HEK293 (cell line): ENCODE results near the gene CAPNS1.

Experiments
- CTCF ChIA-PET: fragments of 350-600 bp; formaldehyde crosslinking; extraction: SDS; loops from one replicate; lab custom pipeline; 2021; ENCODE audit warnings: antibody characterized with exemption; lab: Yijun Ruan, JAX
- POLR2A ChIA-PET: fragments of 300-600 bp; formaldehyde crosslinking; extraction: SDS; loops from one replicate; lab custom pipeline; 2020; ENCODE audit warnings: antibody characterized with exemption, inconsistent platforms; lab: Yijun Ruan, JAX
- H3K27ac ChIP-seq: fragments of 200-500 bp; sonication (Bioruptor generic); 2 replicates; pipeline ENCODE4 v1.5.1; 2014; ENCODE audit warnings: low read depth, low read length, control low read depth, inconsistent platforms; ENCODE audit errors: extremely low read depth
- H3K36me3 ChIP-seq, 2 experiments: fragments of 200-500 bp in 1 of 2; sonication (Bioruptor generic) in 1 of 2; 1 replicate in 1 of 2; 2 replicates in 1 of 2; pipeline ENCODE4 v1.5.1; 2014 to 2017; ENCODE audit warnings: inconsistent platforms in 2 of 2, low read length in 2 of 2; ENCODE audit not compliant: control insufficient read depth in 2 of 2, insufficient read depth in 1 of 2
- H3K4me1 ChIP-seq: fragments of 200-500 bp; sonication (Bioruptor generic); 2 replicates; pipeline ENCODE4 v1.5.1; 2014; ENCODE audit warnings: mild to moderate bottlenecking, low read length, inconsistent platforms; ENCODE audit not compliant: control insufficient read depth, insufficient read depth
- H3K4me3 ChIP-seq: 2 replicates; pipeline ENCODE4 v1.5.1; 2011; ENCODE audit warnings: low read depth, mild to moderate bottlenecking, control low read depth, low read length, moderate library complexity
- H3K9me3 ChIP-seq: fragments of 200-500 bp; sonication (Bioruptor generic); 2 replicates; pipeline ENCODE4 v1.5.1; 2014; ENCODE audit warnings: low read depth, low read length, inconsistent platforms; ENCODE audit not compliant: control insufficient read depth, insufficient read depth
- BCL11A ChIP-seq: fragments of 450-650 bp; formaldehyde crosslinking; IDR thresholded peaks from 2 replicates; pipeline ENCODE4 v1.5.1; 2016; ENCODE audit warnings: low read depth, missing biosample characterization, missing genetic modification characterization
- GLIS2 ChIP-seq: fragments of 450-650 bp; formaldehyde crosslinking; IDR thresholded peaks from 2 replicates; pipeline ENCODE4 v1.5.1; 2016; ENCODE audit warnings: missing biosample characterization, missing genetic modification characterization
- SETDB1 ChIP-seq: IDR thresholded peaks from one replicate; pipeline ENCODE4 v1.6.1; 2017; ENCODE audit warnings: mild to moderate bottlenecking, low read length, moderate library complexity, mixed read lengths; ENCODE audit not compliant: insufficient read length
- ZBTB20 ChIP-seq: fragments of 450-650 bp; formaldehyde crosslinking; IDR thresholded peaks from 2 replicates; pipeline ENCODE4 v1.5.1; 2016; ENCODE audit warnings: missing biosample characterization, missing genetic modification characterization
- ZNF133 ChIP-seq: fragments of 450-650 bp; formaldehyde crosslinking; IDR thresholded peaks from 2 replicates; pipeline ENCODE4 v1.5.1; 2016; ENCODE audit warnings: missing biosample characterization, missing genetic modification characterization
- ZNF221 ChIP-seq: fragments of 450-650 bp; formaldehyde crosslinking; IDR thresholded peaks from 2 replicates; pipeline ENCODE4 v1.5.1; 2017; ENCODE audit warnings: missing biosample characterization, missing genetic modification characterization, borderline replicate concordance
- ZNF266 ChIP-seq: fragments of 450-650 bp; formaldehyde crosslinking; IDR thresholded peaks from 2 replicates; pipeline ENCODE4 v1.5.1; 2016; ENCODE audit warnings: missing biosample characterization, missing genetic modification characterization, low read depth
- ZNF302 ChIP-seq: fragments of 450-650 bp; formaldehyde crosslinking; IDR thresholded peaks from 2 replicates; pipeline ENCODE4 v1.5.1; 2016; ENCODE audit warnings: missing biosample characterization, missing genetic modification characterization, low read depth
- ZNF311 ChIP-seq: fragments of 450-650 bp; formaldehyde crosslinking; IDR thresholded peaks from 2 replicates; pipeline ENCODE4 v1.5.1; 2017; ENCODE audit warnings: missing biosample characterization, missing genetic modification characterization, borderline replicate concordance
- ZNF335 ChIP-seq: fragments of 450-650 bp; formaldehyde crosslinking; conservative IDR thresholded peaks from 2 replicates; pipeline ENCODE4 v1.5.1; 2016; ENCODE audit warnings: missing biosample characterization, missing genetic modification characterization
- ZNF341 ChIP-seq: fragments of 450-650 bp; formaldehyde crosslinking; IDR thresholded peaks from 2 replicates; pipeline ENCODE4; 2016; ENCODE audit warnings: low read depth, missing biosample characterization, missing genetic modification characterization
- ZNF366 ChIP-seq: fragments of 450-650 bp; formaldehyde crosslinking; conservative IDR thresholded peaks from 2 replicates; pipeline ENCODE4 v1.5.1; 2016; ENCODE audit warnings: missing biosample characterization, missing genetic modification characterization
- ZNF423 ChIP-seq: fragments of 450-650 bp; formaldehyde crosslinking; IDR thresholded peaks from 2 replicates; pipeline ENCODE4 v1.5.1; 2016; ENCODE audit warnings: missing biosample characterization, missing genetic modification characterization
- ZNF501 ChIP-seq: fragments of 450-650 bp; formaldehyde crosslinking; IDR thresholded peaks from 2 replicates; pipeline ENCODE4 v1.5.1; 2016; ENCODE audit warnings: missing biosample characterization, missing genetic modification characterization
- ZNF510 ChIP-seq: fragments of 450-650 bp; formaldehyde crosslinking; IDR thresholded peaks from 2 replicates; pipeline ENCODE4 v1.5.1; 2018; ENCODE audit warnings: mild to moderate bottlenecking, missing genetic modification characterization, missing biosample characterization; ENCODE audit not compliant: insufficient replicate concordance
- ZNF530 ChIP-seq: fragments of 450-650 bp; formaldehyde crosslinking; IDR thresholded peaks from 2 replicates; pipeline ENCODE4 v1.5.1; 2016; ENCODE audit warnings: low read depth, missing biosample characterization, missing genetic modification characterization
- ZNF571 ChIP-seq: fragments of 450-650 bp; formaldehyde crosslinking; IDR thresholded peaks from 2 replicates; pipeline ENCODE4 v1.5.0; 2017; ENCODE audit warnings: missing biosample characterization, missing genetic modification characterization
- ZNF610 ChIP-seq: fragments of 450-650 bp; formaldehyde crosslinking; IDR thresholded peaks from 2 replicates; pipeline ENCODE4 v1.5.1; 2016; ENCODE audit warnings: missing biosample characterization, missing genetic modification characterization, borderline replicate concordance
- ZNF623 ChIP-seq: fragments of 450-650 bp; formaldehyde crosslinking; IDR thresholded peaks from 2 replicates; pipeline ENCODE4 v1.5.1; 2016; ENCODE audit warnings: missing biosample characterization, missing genetic modification characterization
- ZNF76 ChIP-seq: fragments of 450-650 bp; formaldehyde crosslinking; IDR thresholded peaks from 2 replicates; pipeline ENCODE4; 2016; ENCODE audit warnings: low read depth, missing biosample characterization, missing genetic modification characterization, borderline replicate concordance
- ZNF768 ChIP-seq: fragments of 450-650 bp; formaldehyde crosslinking; IDR thresholded peaks from 2 replicates; pipeline ENCODE4 v1.5.1; 2018; ENCODE audit warnings: missing biosample characterization, mild to moderate bottlenecking, missing genetic modification characterization
- ZSCAN23 ChIP-seq: fragments of 450-650 bp; formaldehyde crosslinking; IDR thresholded peaks from 2 replicates; pipeline ENCODE4 v1.5.1; 2016; ENCODE audit warnings: missing biosample characterization, missing genetic modification characterization
- TF ChIP-seq, protein P1 (sequence below): fragments of 450-650 bp; formaldehyde crosslinking; IDR thresholded peaks from 2 replicates; pipeline ENCODE4 v1.5.1; 2017; ENCODE audit warnings: missing biosample characterization, missing genetic modification characterization
- TF ChIP-seq, protein P2 (sequence below): fragments of 450-650 bp; formaldehyde crosslinking; IDR thresholded peaks from 2 replicates; pipeline ENCODE4 v1.5.1; 2016; ENCODE audit warnings: missing biosample characterization, missing genetic modification characterization
- TF ChIP-seq, protein P3 (sequence below): fragments of 450-650 bp; formaldehyde crosslinking; IDR thresholded peaks from 2 replicates; pipeline ENCODE4 v1.5.1; 2016; ENCODE audit warnings: missing biosample characterization, missing genetic modification characterization
- TF ChIP-seq, protein P4 (sequence below): fragments of 450-650 bp; formaldehyde crosslinking; IDR thresholded peaks from 2 replicates; pipeline ENCODE4 v1.5.1; 2016; ENCODE audit warnings: missing biosample characterization, missing genetic modification characterization, borderline replicate concordance
- TF ChIP-seq, protein P5 (sequence below): fragments of 450-650 bp; formaldehyde crosslinking; IDR thresholded peaks from 2 replicates; pipeline ENCODE4 v1.5.1; 2016; ENCODE audit warnings: missing biosample characterization, missing genetic modification characterization

The CAPNS1 gene

DNA sequence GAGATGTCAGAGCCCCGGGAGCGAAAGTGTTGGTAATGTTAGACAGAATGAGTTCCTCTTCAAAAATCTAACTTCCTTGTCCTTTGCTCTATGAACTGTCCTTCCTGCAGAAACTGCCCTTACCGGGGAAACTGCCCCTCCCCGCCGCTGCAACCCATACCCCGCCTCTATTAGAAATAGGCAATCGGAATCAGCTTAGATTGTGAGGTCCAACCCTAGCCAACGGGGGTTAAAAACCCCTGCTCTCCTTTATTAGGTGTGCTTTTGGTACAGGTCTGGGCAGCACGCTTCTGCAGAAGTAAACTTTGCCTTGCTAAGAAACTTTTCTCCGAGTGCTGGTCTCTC is 11.5 kb upstream of the CAPNS1 start:
- Histone ChIP-seq H3K4me1 (peaks cover 9% of the 10 kb centered on the region), H3K4me3 (peak overlapping the region; percentile 34), H3K9me3 (peaks cover 2% of the 10 kb centered on the region), H3K27ac (peak overlapping the region; percentile 81), H3K36me3 (peaks cover 22 to 34% of the 10 kb centered on the region in 2 experiments)
- POLR2A ChIA-PET = interaction anchor here (0.6 to 6.3 kb wide), 35 partner anchors 8 to 1651 kb away, joined by 3 to 96 read pairs (median 6); partner anchors contain the start of genes ALKBH6, CAPNS1, COX6B1 and LIN37
- CTCF ChIA-PET = interaction anchor here (0.5 to 11.2 kb wide), 41 partner anchors 9 to 1834 kb away, joined by 3 to 289 read pairs (median 4); partner anchors contain the start of genes OVOL3, POLR2I, TBCB and ZNF146
- TF ChIP-seq ZNF266 (tag by site-specific recombination) (0 out of 2 replicates have a peak, but pooled peaks have one; percentile 6), ZSCAN23 (tag by site-specific recombination) (0 out of 2 replicates have a peak, but pooled peaks have one; percentile 12), ZNF530 (tag by site-specific recombination) (no peak), ZNF366 (tag by site-specific recombination) (peak; percentile 23; the same call in 1 of the 2 replicates), ZNF423 (tag by site-specific recombination) (no peak), ZNF341 (tag by site-specific recombination) (peak; percentile 97), ZNF133 (tag by site-specific recombination) (no peak), ZNF768 (tag by site-specific recombination) (no peak; the same call in 1 of the 2 replicates), ZNF302 (tag by site-specific recombination) (no peak), ZNF610 (tag by site-specific recombination) (no peak), ZNF311 (tag by site-specific recombination) (no peak), ZNF623 (tag by site-specific recombination) (peak; percentile 11; the same call in 1 of the 2 replicates), BCL11A (tag by site-specific recombination) (no peak; the same call in none of the 2 replicates), SETDB1 (peak; percentile 69), ZNF76 (tag by site-specific recombination) (no peak), ZNF571 (no peak), ZNF510 (tag by site-specific recombination) (no peak), ZNF501 (tag by site-specific recombination) (no peak), ZNF221 (tag by site-specific recombination) (no peak), ZNF335 (tag by site-specific recombination) (no peak; the same call in 1 of the 2 replicates), ZBTB20 (tag by site-specific recombination) (peak; percentile 82), GLIS2 (no peak)
- TF ChIP-seq, protein P1, sequence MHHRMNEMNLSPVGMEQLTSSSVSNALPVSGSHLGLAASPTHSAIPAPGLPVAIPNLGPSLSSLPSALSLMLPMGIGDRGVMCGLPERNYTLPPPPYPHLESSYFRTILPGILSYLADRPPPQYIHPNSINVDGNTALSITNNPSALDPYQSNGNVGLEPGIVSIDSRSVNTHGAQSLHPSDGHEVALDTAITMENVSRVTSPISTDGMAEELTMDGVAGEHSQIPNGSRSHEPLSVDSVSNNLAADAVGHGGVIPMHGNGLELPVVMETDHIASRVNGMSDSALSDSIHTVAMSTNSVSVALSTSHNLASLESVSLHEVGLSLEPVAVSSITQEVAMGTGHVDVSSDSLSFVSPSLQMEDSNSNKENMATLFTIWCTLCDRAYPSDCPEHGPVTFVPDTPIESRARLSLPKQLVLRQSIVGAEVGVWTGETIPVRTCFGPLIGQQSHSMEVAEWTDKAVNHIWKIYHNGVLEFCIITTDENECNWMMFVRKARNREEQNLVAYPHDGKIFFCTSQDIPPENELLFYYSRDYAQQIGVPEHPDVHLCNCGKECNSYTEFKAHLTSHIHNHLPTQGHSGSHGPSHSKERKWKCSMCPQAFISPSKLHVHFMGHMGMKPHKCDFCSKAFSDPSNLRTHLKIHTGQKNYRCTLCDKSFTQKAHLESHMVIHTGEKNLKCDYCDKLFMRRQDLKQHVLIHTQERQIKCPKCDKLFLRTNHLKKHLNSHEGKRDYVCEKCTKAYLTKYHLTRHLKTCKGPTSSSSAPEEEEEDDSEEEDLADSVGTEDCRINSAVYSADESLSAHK (tag by site-specific recombination) = peak; percentile 95
- TF ChIP-seq, protein P2, sequence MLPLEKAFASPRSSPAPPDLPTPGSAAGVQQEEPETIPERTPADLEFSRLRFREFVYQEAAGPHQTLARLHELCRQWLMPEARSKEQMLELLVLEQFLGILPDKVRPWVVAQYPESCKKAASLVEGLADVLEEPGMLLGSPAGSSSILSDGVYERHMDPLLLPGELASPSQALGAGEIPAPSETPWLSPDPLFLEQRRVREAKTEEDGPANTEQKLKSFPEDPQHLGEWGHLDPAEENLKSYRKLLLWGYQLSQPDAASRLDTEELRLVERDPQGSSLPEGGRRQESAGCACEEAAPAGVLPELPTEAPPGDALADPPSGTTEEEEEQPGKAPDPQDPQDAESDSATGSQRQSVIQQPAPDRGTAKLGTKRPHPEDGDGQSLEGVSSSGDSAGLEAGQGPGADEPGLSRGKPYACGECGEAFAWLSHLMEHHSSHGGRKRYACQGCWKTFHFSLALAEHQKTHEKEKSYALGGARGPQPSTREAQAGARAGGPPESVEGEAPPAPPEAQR (tag by site-specific recombination) = no peak
- TF ChIP-seq, protein P3, sequence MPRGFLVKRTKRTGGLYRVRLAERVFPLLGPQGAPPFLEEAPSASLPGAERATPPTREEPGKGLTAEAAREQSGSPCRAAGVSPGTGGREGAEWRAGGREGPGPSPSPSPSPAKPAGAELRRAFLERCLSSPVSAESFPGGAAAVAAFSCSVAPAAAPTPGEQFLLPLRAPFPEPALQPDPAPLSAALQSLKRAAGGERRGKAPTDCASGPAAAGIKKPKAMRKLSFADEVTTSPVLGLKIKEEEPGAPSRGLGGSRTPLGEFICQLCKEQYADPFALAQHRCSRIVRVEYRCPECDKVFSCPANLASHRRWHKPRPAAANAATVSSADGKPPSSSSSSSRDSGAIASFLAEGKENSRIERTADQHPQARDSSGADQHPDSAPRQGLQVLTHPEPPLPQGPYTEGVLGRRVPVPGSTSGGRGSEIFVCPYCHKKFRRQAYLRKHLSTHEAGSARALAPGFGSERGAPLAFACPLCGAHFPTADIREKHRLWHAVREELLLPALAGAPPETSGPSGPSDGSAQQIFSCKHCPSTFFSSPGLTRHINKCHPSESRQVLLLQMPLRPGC (tag by site-specific recombination) = no peak
- TF ChIP-seq, protein P4, sequence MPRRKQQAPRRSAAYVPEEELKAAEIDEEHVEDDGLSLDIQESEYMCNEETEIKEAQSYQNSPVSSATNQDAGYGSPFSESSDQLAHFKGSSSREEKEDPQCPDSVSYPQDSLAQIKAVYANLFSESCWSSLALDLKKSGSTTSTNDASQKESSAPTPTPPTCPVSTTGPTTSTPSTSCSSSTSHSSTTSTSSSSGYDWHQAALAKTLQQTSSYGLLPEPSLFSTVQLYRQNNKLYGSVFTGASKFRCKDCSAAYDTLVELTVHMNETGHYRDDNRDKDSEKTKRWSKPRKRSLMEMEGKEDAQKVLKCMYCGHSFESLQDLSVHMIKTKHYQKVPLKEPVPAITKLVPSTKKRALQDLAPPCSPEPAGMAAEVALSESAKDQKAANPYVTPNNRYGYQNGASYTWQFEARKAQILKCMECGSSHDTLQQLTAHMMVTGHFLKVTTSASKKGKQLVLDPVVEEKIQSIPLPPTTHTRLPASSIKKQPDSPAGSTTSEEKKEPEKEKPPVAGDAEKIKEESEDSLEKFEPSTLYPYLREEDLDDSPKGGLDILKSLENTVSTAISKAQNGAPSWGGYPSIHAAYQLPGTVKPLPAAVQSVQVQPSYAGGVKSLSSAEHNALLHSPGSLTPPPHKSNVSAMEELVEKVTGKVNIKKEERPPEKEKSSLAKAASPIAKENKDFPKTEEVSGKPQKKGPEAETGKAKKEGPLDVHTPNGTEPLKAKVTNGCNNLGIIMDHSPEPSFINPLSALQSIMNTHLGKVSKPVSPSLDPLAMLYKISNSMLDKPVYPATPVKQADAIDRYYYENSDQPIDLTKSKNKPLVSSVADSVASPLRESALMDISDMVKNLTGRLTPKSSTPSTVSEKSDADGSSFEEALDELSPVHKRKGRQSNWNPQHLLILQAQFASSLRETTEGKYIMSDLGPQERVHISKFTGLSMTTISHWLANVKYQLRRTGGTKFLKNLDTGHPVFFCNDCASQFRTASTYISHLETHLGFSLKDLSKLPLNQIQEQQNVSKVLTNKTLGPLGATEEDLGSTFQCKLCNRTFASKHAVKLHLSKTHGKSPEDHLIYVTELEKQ (tag by site-specific recombination) = peak; percentile 48; the same call in 1 of the 2 replicates
- TF ChIP-seq, protein P5, sequence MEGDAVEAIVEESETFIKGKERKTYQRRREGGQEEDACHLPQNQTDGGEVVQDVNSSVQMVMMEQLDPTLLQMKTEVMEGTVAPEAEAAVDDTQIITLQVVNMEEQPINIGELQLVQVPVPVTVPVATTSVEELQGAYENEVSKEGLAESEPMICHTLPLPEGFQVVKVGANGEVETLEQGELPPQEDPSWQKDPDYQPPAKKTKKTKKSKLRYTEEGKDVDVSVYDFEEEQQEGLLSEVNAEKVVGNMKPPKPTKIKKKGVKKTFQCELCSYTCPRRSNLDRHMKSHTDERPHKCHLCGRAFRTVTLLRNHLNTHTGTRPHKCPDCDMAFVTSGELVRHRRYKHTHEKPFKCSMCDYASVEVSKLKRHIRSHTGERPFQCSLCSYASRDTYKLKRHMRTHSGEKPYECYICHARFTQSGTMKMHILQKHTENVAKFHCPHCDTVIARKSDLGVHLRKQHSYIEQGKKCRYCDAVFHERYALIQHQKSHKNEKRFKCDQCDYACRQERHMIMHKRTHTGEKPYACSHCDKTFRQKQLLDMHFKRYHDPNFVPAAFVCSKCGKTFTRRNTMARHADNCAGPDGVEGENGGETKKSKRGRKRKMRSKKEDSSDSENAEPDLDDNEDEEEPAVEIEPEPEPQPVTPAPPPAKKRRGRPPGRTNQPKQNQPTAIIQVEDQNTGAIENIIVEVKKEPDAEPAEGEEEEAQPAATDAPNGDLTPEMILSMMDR (tag by site-specific recombination) = no peak
